Measurements from ENCODE around the gene GRM8.

GRM8 gene

GRCh38 chr7:126667742-126668366 is 584.9 kb downstream of the GRM8 start:
- DNase-seq (ENCODE audit: low read depth in 2 of 2) = no peak

- DNase-seq (ENCODE audit: low read depth in 2 of 2) = no peak
Observed at GRCh38 chr7:126662856-126663255, 589.9 kb downstream of the GRM8 start.

GRCh38 chr7:126659124-126659523 is 593.6 kb downstream of the GRM8 start:
- no peak for DNase-seq (ENCODE audit: low read depth in 2 of 2)

GRCh38 chr7:126658684-126659083 is 594.1 kb downstream of the GRM8 start:
- DNase-seq (ENCODE audit: low read depth in 2 of 2) = no peak

GRCh38 chr7:126657599-126658358 is 595.0 kb downstream of the GRM8 start:
- DNase-seq (ENCODE audit: low read depth in 2 of 2) = no peak

GRCh38 chr7:126657137-126657536 is 595.6 kb downstream of the GRM8 start:
- no peak for DNase-seq (ENCODE audit: low read depth in 2 of 2)

GRCh38 chr7:126656165-126656564 is 596.6 kb downstream of the GRM8 start:
- no peak for DNase-seq (ENCODE audit: low read depth in 2 of 2)

GRCh38 chr7:126637538-126637937 is 615.2 kb downstream of the GRM8 start:
- DNase-seq (ENCODE audit: low read depth in 2 of 2) = no peak

GRCh38 chr7:126635545-126635944 is 617.2 kb downstream of the GRM8 start:
- DNase-seq (ENCODE audit: low read depth in 2 of 2) = no peak

- DNase-seq (ENCODE audit: low read depth in 2 of 2) = no peak
Observed at GRCh38 chr7:126608339-126608776, 644.4 kb downstream of the GRM8 start.

- no peak for DNase-seq (ENCODE audit: low read depth in 2 of 2)
Observed at GRCh38 chr7:126606331-126606730, 646.4 kb downstream of the GRM8 start.

- DNase-seq (ENCODE audit: low read depth in 2 of 2) = no peak
Observed at GRCh38 chr7:126605553-126605952, 647.2 kb downstream of the GRM8 start.

- no peak for DNase-seq (ENCODE audit: low read depth in 2 of 2)
Observed at GRCh38 chr7:126605056-126605455, 647.7 kb downstream of the GRM8 start.

GRCh38 chr7:126589068-126589684 is 663.6 kb downstream of the GRM8 start:
- no peak for DNase-seq (ENCODE audit: low read depth in 2 of 2)

GRCh38 chr7:126578338-126578737 is 674.4 kb downstream of the GRM8 start:
- DNase-seq (ENCODE audit: low read depth in 2 of 2) = no peak

- DNase-seq (ENCODE audit: low read depth in 2 of 2) = no peak
Observed at GRCh38 chr7:126574276-126575250, 678.2 kb downstream of the GRM8 start.

- DNase-seq (ENCODE audit: low read depth in 2 of 2) = no peak
Observed at GRCh38 chr7:126570845-126571244, 681.9 kb downstream of the GRM8 start.

GRCh38 chr7:126569402-126569801 is 683.3 kb downstream of the GRM8 start:
- DNase-seq (ENCODE audit: low read depth in 2 of 2) = no peak

GRCh38 chr7:126557271-126557670 is 695.5 kb downstream of the GRM8 start:
- no peak for DNase-seq (ENCODE audit: low read depth in 2 of 2)

GRCh38 chr7:126541406-126541805 is 711.3 kb downstream of the GRM8 start:
- no peak for DNase-seq (ENCODE audit: low read depth in 2 of 2)

GRCh38 chr7:126535176-126535575 is 717.6 kb downstream of the GRM8 start:
- no peak for DNase-seq (ENCODE audit: low read depth in 2 of 2)

GRCh38 chr7:126533715-126534114 is 719.0 kb downstream of the GRM8 start:
- DNase-seq (ENCODE audit: low read depth in 2 of 2) = no peak

Data from stimulated activated CD8-positive, alpha-beta memory T cell treated with anti-CD3 and anti-CD28 coated beads, Interleukin-7, amount 100 ng/mL, for 1 hour (primary cell).